Measurements from ENCODE around the gene NPC1L1. TPM values are rescaled to one million over a fixed set of nuclear protein-coding genes. Genes with fewer than 3 reads are reported as not detected.

The NPC1L1 gene
- polyA plus RNA-seq, 1 donor (not counting 4 experiments of a cell fraction or from before 2014, with no cell fraction given) = 0.01 TPM

DNA sequence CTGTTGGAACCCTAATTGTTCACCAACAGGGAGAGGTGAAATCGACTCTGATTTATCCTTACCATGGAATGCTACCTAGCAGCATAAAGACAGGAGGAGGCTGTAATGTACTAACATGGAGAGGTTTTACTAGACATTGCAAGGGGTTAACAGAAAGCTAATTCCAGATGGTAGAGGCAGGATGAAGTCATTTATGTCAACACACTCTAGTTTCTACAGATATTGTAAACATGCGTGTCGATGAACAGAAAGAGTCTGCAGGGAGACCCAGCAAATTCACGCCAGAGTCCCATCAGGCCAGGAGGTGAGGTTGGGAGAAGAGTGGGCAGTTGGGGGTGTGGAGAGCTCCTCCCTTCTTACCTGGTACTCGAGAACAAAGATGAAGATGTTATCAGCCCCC is 7.0 kb downstream of the NPC1L1 start:
- dilution Hi-C loops (cut with MboI; ENCODE audit: extremely low pct_ligation_motif_present, low sequenced_read_pairs) = no loop called here
- H3K9ac ChIP-seq (ENCODE audit: control insufficient read depth, extremely low read depth, insufficient read depth, low read length) = no peak overlapping the region
- DNase-seq (ENCODE audit: low read depth, low spot score) = no peak
- no peaks in the 10 kb centered on the region for H4K20me1 ChIP-seq (ENCODE audit: control insufficient read depth, extremely low read depth, insufficient read depth, low read length)
- TF ChIP-seq, protein P1, sequence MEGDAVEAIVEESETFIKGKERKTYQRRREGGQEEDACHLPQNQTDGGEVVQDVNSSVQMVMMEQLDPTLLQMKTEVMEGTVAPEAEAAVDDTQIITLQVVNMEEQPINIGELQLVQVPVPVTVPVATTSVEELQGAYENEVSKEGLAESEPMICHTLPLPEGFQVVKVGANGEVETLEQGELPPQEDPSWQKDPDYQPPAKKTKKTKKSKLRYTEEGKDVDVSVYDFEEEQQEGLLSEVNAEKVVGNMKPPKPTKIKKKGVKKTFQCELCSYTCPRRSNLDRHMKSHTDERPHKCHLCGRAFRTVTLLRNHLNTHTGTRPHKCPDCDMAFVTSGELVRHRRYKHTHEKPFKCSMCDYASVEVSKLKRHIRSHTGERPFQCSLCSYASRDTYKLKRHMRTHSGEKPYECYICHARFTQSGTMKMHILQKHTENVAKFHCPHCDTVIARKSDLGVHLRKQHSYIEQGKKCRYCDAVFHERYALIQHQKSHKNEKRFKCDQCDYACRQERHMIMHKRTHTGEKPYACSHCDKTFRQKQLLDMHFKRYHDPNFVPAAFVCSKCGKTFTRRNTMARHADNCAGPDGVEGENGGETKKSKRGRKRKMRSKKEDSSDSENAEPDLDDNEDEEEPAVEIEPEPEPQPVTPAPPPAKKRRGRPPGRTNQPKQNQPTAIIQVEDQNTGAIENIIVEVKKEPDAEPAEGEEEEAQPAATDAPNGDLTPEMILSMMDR (optimal IDR thresholded peaks at IDR 0.05 in 1 of 3, IDR thresholded peaks at IDR 0.05 in 1 of 3, conservative IDR thresholded peaks at IDR 0.05 in 1 of 3; ENCODE audit: extremely low read depth in 1 of 3, insufficient read depth in 2 of 3, low read length in 3 of 3) = no peak
- no peak for TF ChIP-seq EZH2 (IDR thresholded peaks at IDR 0.05; ENCODE audit: low read length)
- no peaks in the 10 kb centered on the region for H3K9me1 ChIP-seq (ENCODE audit: control insufficient read depth, extremely low read depth, insufficient read depth, low read length)
- no peaks in the 10 kb centered on the region for H3K79me2 ChIP-seq (ENCODE audit: control insufficient read depth, insufficient read depth, low read length)
- no peaks in the 10 kb centered on the region for H3K4me1 ChIP-seq (ENCODE audit: control insufficient read depth, extremely low read depth, insufficient read depth, low read length)
- H3K4me2 ChIP-seq (ENCODE audit: control insufficient read depth, extremely low read depth, insufficient read depth, low read depth, low read length) = no peak overlapping the region
- H3K27ac ChIP-seq (ENCODE audit: control insufficient read depth, insufficient read depth, low read length) = no peak overlapping the region
- H3K27me3 ChIP-seq (ENCODE audit: control insufficient read depth, extremely low read depth, insufficient read depth, low read length) = no peaks in the 10 kb centered on the region
- no peak overlapping the region for H2AFZ ChIP-seq (ENCODE audit: control insufficient read depth, low read length)
- H3K9me3 ChIP-seq (ENCODE audit: control insufficient read depth, low read depth, low read length) = no peaks in the 10 kb centered on the region
- no peak overlapping the region for H3K4me3 ChIP-seq (ENCODE audit: control insufficient read depth in 2 of 3, extremely low read depth in 1 of 3, insufficient read depth in 2 of 3, low read depth in 1 of 3, low read length in 3 of 3)
- no peaks in the 10 kb centered on the region for H3K36me3 ChIP-seq (ENCODE audit: control insufficient read depth in 2 of 2, extremely low read depth in 1 of 2, insufficient read depth in 2 of 2, low read length in 2 of 2)
- FAIRE-seq = no peak

DNA sequence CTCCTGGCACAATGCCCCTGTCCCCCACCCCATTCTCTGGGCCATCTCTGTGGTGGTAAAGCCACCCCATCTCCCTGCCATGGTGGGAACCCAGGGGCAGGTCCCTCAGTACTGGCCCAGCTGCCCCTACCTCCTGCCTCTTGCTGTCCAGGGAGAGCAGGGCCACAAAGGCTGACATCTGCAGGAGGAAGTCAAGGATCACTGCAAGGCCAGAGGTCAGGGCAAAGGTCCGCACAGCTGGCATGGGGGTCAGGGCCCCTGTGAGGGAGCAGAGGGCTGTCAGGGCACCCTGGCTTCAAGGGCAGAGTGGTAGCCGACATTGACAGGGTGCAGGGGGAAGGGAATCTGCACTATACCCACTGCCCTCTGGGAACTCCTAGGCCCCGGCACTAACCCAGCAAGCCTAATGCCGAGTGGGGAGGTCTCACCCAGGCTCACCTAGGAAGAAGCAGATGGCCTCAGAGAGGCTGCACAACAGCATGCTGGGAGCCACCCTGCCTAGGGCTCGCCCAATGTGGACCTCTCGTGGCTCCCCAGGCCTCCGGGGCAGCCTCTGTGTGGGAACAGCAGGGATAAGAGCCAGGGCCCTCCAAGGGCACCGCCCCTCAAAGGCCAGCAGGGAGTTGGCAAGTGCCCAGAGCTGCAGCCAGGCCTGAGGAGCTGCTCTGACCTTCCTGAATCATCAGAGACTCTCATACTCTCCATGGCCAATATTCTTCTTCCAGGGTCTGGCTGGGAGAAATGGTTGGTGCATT is 7.7 kb downstream of the NPC1L1 start:
- Histone ChIP-seq H3K4me3 (ENCODE audit: control insufficient read depth in 2 of 3, extremely low read depth in 1 of 3, insufficient read depth in 2 of 3, low read depth in 1 of 3, low read length in 3 of 3) (no peak overlapping the region), H3K9ac (ENCODE audit: control insufficient read depth, extremely low read depth, insufficient read depth, low read length) (no peak overlapping the region), H2AFZ (ENCODE audit: control insufficient read depth, low read length) (no peak overlapping the region), H3K27me3 (ENCODE audit: control insufficient read depth, extremely low read depth, insufficient read depth, low read length) (no peaks in the 10 kb centered on the region), H3K27ac (ENCODE audit: control insufficient read depth, insufficient read depth, low read length) (no peak overlapping the region), H3K4me1 (ENCODE audit: control insufficient read depth, extremely low read depth, insufficient read depth, low read length) (no peaks in the 10 kb centered on the region), H3K9me3 (ENCODE audit: control insufficient read depth, low read depth, low read length) (no peaks in the 10 kb centered on the region), H3K4me2 (ENCODE audit: control insufficient read depth, extremely low read depth, insufficient read depth, low read depth, low read length) (no peak overlapping the region), H3K79me2 (ENCODE audit: control insufficient read depth, insufficient read depth, low read length) (no peaks in the 10 kb centered on the region), H4K20me1 (ENCODE audit: control insufficient read depth, extremely low read depth, insufficient read depth, low read length) (no peaks in the 10 kb centered on the region), H3K36me3 (ENCODE audit: control insufficient read depth in 2 of 2, extremely low read depth in 1 of 2, insufficient read depth in 2 of 2, low read length in 2 of 2) (no peaks in the 10 kb centered on the region), H3K9me1 (ENCODE audit: control insufficient read depth, extremely low read depth, insufficient read depth, low read length) (no peaks in the 10 kb centered on the region)
- dilution Hi-C loops (cut with MboI; ENCODE audit: extremely low pct_ligation_motif_present, low sequenced_read_pairs) = no loop called here
- TF ChIP-seq EZH2 (IDR thresholded peaks at IDR 0.05; ENCODE audit: low read length) = no peak
- TF ChIP-seq, protein P1 (optimal IDR thresholded peaks at IDR 0.05 in 1 of 3, IDR thresholded peaks at IDR 0.05 in 1 of 3, conservative IDR thresholded peaks at IDR 0.05 in 1 of 3; ENCODE audit: extremely low read depth in 1 of 3, insufficient read depth in 2 of 3, low read length in 3 of 3) = no peak
- no peak for FAIRE-seq
- DNase-seq (ENCODE audit: low read depth, low spot score) = no peak

All from keratinocyte (primary cell).